ENCODE results near the gene MGLL. TPM values are rescaled to one million over a fixed set of nuclear protein-coding genes. Genes with fewer than 3 reads are reported as not detected.

The MGLL gene
- polyA plus RNA-seq, 1 donor from 2014 or later: 8.6 TPM

DNA sequence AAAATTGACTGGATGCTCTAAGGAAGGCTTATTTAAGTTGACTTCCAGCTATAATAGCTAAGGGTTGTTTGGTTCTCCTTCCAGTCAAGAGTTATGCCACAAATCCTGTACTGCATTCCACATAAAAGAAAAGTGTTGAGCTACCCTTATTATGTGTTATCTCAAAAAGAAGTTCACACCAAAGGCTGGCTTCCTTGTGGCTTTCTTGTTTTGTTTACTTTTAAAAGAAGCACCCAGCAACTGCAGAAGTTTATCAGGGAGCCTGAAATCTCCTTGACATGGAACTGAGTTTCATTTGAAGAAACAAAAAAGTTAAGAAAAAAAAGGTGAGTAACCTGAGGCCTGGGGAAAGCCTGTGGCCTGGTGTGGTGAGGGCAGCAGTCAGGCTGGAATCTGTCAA lies 10.2 kb downstream of the MGLL start:
- Mint-ChIP-seq H3K27me3 (no peaks in the 10 kb centered on the region), H3K4me1 (peaks cover 0 to 4% (median 2%) of the 10 kb centered on the region in 3 donors), H3K4me3 (no peak overlapping the region), H3K9me3 (no peaks in the 10 kb centered on the region), H3K36me3 (peaks cover 5% of the 10 kb centered on the region), H3K27ac (no peak overlapping the region)

- no peaks in the 10 kb centered on the region for H3K9me3 Mint-ChIP-seq
- H3K27me3 Mint-ChIP-seq: no peaks in the 10 kb centered on the region
- no peak overlapping the region for H3K27ac Mint-ChIP-seq
- peaks cover 0 to 4% (median 2%) of the 10 kb centered on the region in 3 donors for H3K4me1 Mint-ChIP-seq
- H3K4me3 Mint-ChIP-seq: no peak overlapping the region
- peaks cover 5% of the 10 kb centered on the region for H3K36me3 Mint-ChIP-seq
These were observed 10.6 kb downstream of the MGLL start for GRCh38 chr3:127811717-127812116.

DNA sequence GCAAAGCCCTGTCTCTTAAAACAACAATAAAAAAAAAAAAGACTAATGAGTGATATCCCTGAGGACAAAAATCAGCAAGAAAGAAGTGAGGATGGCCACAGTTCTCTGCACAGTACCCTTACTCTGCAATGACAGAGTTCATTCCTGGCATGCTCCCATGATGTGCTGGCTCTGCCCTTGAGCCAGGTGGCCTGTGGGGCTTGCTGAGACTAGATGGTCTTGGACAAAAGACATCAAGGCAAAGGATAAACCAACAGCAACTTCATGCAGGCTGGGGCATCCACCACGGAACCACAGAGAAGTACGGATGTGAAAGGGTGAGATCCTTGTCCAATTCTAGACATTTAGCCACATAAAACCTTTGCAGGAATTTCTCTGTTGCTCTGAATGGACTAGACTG lies 12.7 kb downstream of the MGLL start:
- H3K9me3 Mint-ChIP-seq: peaks cover 0 to 2% (median 0%) of the 10 kb centered on the region in 3 donors
- peaks cover 0 to 4% (median 2%) of the 10 kb centered on the region in 3 donors for H3K4me1 Mint-ChIP-seq
- no peak overlapping the region for H3K27ac Mint-ChIP-seq

DNA sequence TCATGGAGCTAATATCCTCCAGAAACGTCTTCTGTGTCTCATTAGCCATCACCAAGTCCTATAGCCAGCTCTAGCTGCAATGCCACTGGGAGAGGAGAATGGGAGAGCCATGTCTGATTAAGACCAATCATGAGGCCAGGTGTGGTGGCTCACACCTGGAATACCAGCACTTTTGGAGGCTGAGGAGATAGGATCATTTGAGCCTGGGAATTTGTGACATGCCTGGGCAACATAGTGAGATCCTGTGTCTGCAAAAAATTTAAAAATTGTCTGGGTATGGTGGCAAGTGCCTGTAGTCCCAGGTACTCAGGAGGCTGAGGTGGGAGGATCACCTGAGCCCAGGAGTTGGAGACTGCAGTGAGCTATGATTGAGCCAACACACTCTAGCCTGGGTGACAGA lies 13.1 kb downstream of the MGLL start:
- H3K27ac Mint-ChIP-seq: peak overlapping the region in 1 of 3 donors; percentile 63
- H3K4me3 Mint-ChIP-seq: no peak overlapping the region
- peaks cover 0 to 4% (median 2%) of the 10 kb centered on the region in 3 donors for H3K4me1 Mint-ChIP-seq
- peaks cover 0 to 2% (median 0%) of the 10 kb centered on the region in 3 donors for H3K9me3 Mint-ChIP-seq
- H3K27me3 Mint-ChIP-seq: no peaks in the 10 kb centered on the region
- peaks cover 4% of the 10 kb centered on the region for H3K36me3 Mint-ChIP-seq

More for the DNA sequence above, 12.7 kb downstream of the MGLL start:
- no peak overlapping the region for H3K4me3 Mint-ChIP-seq
- no peaks in the 10 kb centered on the region for H3K27me3 Mint-ChIP-seq
- H3K36me3 Mint-ChIP-seq: peaks cover 3% of the 10 kb centered on the region

GRCh38 chr3:127808197-127808596 lies 14.1 kb downstream of the MGLL start:
- Mint-ChIP-seq H3K4me1 (peaks cover 0 to 4% (median 2%) of the 10 kb centered on the region in 3 donors), H3K9me3 (peaks cover 0 to 2% (median 0%) of the 10 kb centered on the region in 3 donors), H3K27me3 (no peaks in the 10 kb centered on the region), H3K36me3 (peaks cover 4% of the 10 kb centered on the region), H3K4me3 (no peak overlapping the region), H3K27ac (no peak overlapping the region)

- Mint-ChIP-seq H3K27me3 (no peaks in the 10 kb centered on the region), H3K36me3 (peaks cover 2% of the 10 kb centered on the region), H3K27ac (no peak overlapping the region), H3K9me3 (peaks cover 0 to 2% (median 0%) of the 10 kb centered on the region in 3 donors), H3K4me1 (peaks cover 4 to 10% (median 6%) of the 10 kb centered on the region in 3 donors), H3K4me3 (no peak overlapping the region)
These were observed 17.1 kb downstream of the MGLL start for GRCh38 chr3:127805026-127805753.

DNA sequence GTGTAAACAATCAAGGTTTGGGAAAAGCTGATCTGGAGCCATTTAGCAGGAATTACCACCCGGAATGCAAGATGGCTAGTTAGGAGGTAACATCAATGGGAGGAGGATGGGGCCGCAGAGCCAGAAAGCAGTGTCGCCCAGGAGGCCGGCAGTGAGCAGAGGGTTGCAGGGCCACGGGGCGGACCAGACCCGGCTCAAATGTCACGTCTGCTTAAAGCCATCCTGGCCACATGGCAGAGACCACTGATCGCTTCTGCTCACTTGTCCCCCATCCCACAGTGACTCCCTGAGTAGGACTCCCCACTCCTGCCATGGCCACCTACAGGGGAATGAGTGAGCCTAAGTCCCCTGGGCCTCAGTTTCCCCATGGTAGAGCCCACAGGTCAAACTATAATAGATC lies 18.2 kb downstream of the MGLL start:
- no peaks in the 10 kb centered on the region for H3K27me3 Mint-ChIP-seq
- peaks cover 4 to 10% (median 6%) of the 10 kb centered on the region in 3 donors for H3K4me1 Mint-ChIP-seq
- H3K9me3 Mint-ChIP-seq: peaks cover 0 to 2% (median 0%) of the 10 kb centered on the region in 3 donors
- peaks cover 1% of the 10 kb centered on the region for H3K36me3 Mint-ChIP-seq
- no peak overlapping the region for H3K4me3 Mint-ChIP-seq
- peak overlapping the region in 1 of 3 donors; percentile 62 for H3K27ac Mint-ChIP-seq

GRCh38 chr3:127803619-127804018 lies 18.7 kb downstream of the MGLL start:
- Mint-ChIP-seq H3K27ac (peak overlapping the region in 1 of 3 donors; percentile 62), H3K4me3 (peak overlapping the region in 1 of 4 donors; percentile 34), H3K27me3 (no peaks in the 10 kb centered on the region), H3K36me3 (peaks cover 1% of the 10 kb centered on the region), H3K4me1 (peaks cover 4 to 10% (median 6%) of the 10 kb centered on the region in 3 donors), H3K9me3 (peaks cover 0 to 2% (median 0%) of the 10 kb centered on the region in 3 donors)

DNA sequence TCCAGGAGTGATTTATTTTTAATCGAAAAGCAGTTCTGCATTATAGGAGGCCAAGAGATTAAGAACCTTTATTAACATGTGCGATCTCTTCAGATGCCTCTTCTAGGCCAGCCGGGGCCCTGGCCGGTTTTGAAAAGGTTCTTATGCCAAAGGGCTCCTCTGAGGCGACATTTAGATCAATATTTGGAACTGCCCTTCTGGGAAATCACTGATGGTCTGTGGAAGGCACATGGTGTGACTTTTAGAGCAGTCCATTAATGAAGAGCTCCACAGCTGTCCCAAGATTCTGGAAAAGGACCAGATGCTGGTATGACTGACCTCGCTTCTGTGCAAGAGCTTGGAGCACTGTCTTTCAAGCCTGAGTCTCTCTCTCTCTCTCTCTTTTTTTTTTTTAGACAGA lies 19.7 kb downstream of the MGLL start:
- no peak overlapping the region for H3K4me3 Mint-ChIP-seq
- H3K36me3 Mint-ChIP-seq: peaks cover 1% of the 10 kb centered on the region
- H3K27me3 Mint-ChIP-seq: no peaks in the 10 kb centered on the region
- peaks cover 4 to 6% (median 6%) of the 10 kb centered on the region in 3 donors for H3K4me1 Mint-ChIP-seq
- H3K27ac Mint-ChIP-seq: no peak overlapping the region
- H3K9me3 Mint-ChIP-seq: peaks cover 0 to 2% (median 0%) of the 10 kb centered on the region in 3 donors

DNA sequence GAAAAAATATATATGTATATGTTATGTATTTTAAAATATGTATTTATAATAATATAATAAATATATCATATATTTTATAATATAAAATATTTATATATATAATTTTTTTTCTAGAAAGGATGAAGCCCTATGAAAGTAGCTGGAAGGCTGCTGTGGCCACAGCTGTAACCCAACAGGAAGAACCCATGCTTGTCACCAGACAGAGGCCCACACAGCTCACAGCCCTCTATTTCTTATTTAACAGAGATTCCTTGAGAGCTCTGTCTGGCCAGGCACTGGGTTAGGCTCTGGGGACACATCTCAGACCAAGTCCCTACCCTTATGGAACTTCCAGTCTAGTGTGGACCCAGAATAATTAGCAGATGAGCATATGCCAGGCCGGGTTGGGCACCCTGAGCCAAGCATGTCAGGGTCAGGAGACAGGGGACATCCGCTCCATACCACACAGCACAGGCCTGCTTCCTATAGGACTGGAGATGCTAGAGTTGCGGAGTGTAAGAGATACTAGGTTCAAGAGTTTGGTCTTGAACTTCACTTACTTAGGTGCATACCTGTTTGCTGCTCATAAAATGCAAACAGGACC lies 20.5 kb downstream of the MGLL start:
- H3K27ac Mint-ChIP-seq: no peak overlapping the region
- H3K4me1 Mint-ChIP-seq: peaks cover 4 to 6% (median 4%) of the 10 kb centered on the region in 3 donors
- no peaks in the 10 kb centered on the region for H3K27me3 Mint-ChIP-seq
- H3K4me3 Mint-ChIP-seq: no peak overlapping the region
- H3K9me3 Mint-ChIP-seq: peaks cover 0 to 2% (median 0%) of the 10 kb centered on the region in 3 donors
- peaks cover 1% of the 10 kb centered on the region for H3K36me3 Mint-ChIP-seq

DNA sequence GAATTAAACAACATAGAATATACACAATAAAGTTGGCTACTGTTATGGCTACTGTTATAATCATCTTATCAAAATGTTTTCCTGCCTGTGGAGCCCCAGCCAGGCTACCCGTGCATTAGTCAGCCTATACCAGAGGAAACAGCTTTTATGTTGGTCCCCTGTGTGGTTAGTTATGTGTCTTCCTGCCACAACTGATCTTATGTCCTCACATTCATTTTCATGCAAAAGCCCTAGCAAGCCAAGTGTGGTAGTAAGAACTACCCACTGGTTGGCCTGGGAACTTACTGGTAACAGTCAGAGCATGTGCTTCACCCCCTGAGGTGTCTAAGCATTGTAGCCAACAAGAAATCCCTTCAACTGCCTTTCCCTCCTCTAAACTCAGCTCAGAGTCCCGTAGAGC lies 21.8 kb downstream of the MGLL start:
- Mint-ChIP-seq H3K27ac (peak overlapping the region in 2 of 3 donors; percentile 9 to 92), H3K4me1 (peaks cover 4 to 6% (median 4%) of the 10 kb centered on the region in 3 donors), H3K9me3 (no peaks in the 10 kb centered on the region), H3K27me3 (no peaks in the 10 kb centered on the region), H3K4me3 (peak overlapping the region in 1 of 4 donors; percentile 7), H3K36me3 (peaks cover 1% of the 10 kb centered on the region)

GRCh38 chr3:127799476-127800222 lies 22.7 kb downstream of the MGLL start:
- no peaks in the 10 kb centered on the region for H3K27me3 Mint-ChIP-seq
- peaks cover under 1% of the 10 kb centered on the region for H3K36me3 Mint-ChIP-seq
- no peaks in the 10 kb centered on the region for H3K9me3 Mint-ChIP-seq
- H3K4me3 Mint-ChIP-seq: no peak overlapping the region
- no peak overlapping the region for H3K27ac Mint-ChIP-seq
- peaks cover 4 to 6% (median 4%) of the 10 kb centered on the region in 3 donors for H3K4me1 Mint-ChIP-seq

- Mint-ChIP-seq H3K4me3 (no peak overlapping the region), H3K36me3 (peaks cover 3% of the 10 kb centered on the region), H3K27ac (peak overlapping the region in 1 of 3 donors; percentile 16), H3K4me1 (peaks cover 4 to 6% (median 4%) of the 10 kb centered on the region in 3 donors), H3K27me3 (no peaks in the 10 kb centered on the region), H3K9me3 (no peaks in the 10 kb centered on the region)
These were observed 23.6 kb downstream of the MGLL start for GRCh38 chr3:127798716-127799115.

DNA sequence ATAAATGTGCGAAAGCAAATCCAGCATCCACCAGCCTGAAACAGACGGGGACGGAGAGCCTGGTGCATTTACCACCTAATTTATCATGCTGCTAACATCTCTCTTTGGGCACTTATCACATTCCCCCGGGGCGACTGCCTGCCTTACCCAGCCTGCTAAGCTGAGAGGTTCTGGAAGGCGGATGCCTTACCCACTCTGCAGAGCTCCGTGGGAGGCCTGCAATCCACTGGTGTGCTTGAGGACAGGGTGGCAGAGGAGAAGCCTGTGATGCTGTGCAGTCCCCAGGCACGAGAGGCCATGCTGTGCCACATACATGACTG lies 25.5 kb downstream of the MGLL start:
- no peaks in the 10 kb centered on the region for H3K27me3 Mint-ChIP-seq
- H3K9me3 Mint-ChIP-seq: no peaks in the 10 kb centered on the region
- H3K4me1 Mint-ChIP-seq: peaks cover 4 to 6% (median 4%) of the 10 kb centered on the region in 3 donors
- H3K27ac Mint-ChIP-seq: peak overlapping the region in 1 of 3 donors; percentile 12
- no peak overlapping the region for H3K4me3 Mint-ChIP-seq
- peaks cover 3% of the 10 kb centered on the region for H3K36me3 Mint-ChIP-seq
